Stimulated activated CD8-positive, alpha-beta memory T cell treated with anti-CD3 and anti-CD28 coated beads, Interleukin-7, amount 100 ng/mL, for 1 hour (primary cell): ENCODE results near the gene MSH5.

ENCODE experiments used
- DNase-seq, 2 donors: peaks; one replicate each; pipeline ENCODE4 v3.0.0-alpha.2; 2020; ENCODE audit warnings: low read depth in 2 of 2

The MSH5 gene

GRCh38 chr6:31729515-31729978, 10.3 kb upstream of the MSH5 start:
- DNase-seq = peak; percentile 52 to 70

- peak; percentile 42 to 44 for DNase-seq
Observed at GRCh38 chr6:31729979-31730630, 9.7 kb upstream of the MSH5 start.

GRCh38 chr6:31730631-31731086, 9.1 kb upstream of the MSH5 start:
- no peak for DNase-seq

- DNase-seq = no peak
Observed at GRCh38 chr6:31732029-31732428, 7.8 kb upstream of the MSH5 start.

GRCh38 chr6:31733734-31734133, 6.1 kb upstream of the MSH5 start:
- DNase-seq = no peak

- no peak for DNase-seq
Observed at GRCh38 chr6:31734247-31734820, 5.5 kb upstream of the MSH5 start.

- DNase-seq = peak in 1 of 2 donors; percentile 37
Observed at GRCh38 chr6:31734821-31735406, 4.9 kb upstream of the MSH5 start.

- peak; percentile 28 to 61 for DNase-seq
Observed at GRCh38 chr6:31736021-31736767, 3.6 kb upstream of the MSH5 start, which contains the start of gene CLIC1. Gene CLIC1 (minus strand): TSS chr6:31736530. CDS start chr6:31736300, 230 bp downstream.

GRCh38 chr6:31736768-31737314, 3.0 kb upstream of the MSH5 start:
- DNase-seq = no peak

- no peak for DNase-seq
Observed at GRCh38 chr6:31737315-31737990, 2.4 kb upstream of the MSH5 start.

- peak; percentile 39 to 45 for DNase-seq
Observed at GRCh38 chr6:31737991-31738979, 1.5 kb upstream of the MSH5 start.

- no peak for DNase-seq
Observed at GRCh38 chr6:31740397-31741223, 805 bp downstream of the MSH5 start.

GRCh38 chr6:31741815-31742214, 2.0 kb downstream of the MSH5 start:
- DNase-seq = no peak

- DNase-seq = no peak
Observed at GRCh38 chr6:31742894-31743293, 3.1 kb downstream of the MSH5 start.

GRCh38 chr6:31744422-31744821, 4.6 kb downstream of the MSH5 start:
- no peak for DNase-seq

- DNase-seq = no peak
Observed at GRCh38 chr6:31749301-31750036, 9.7 kb downstream of the MSH5 start.

GRCh38 chr6:31750411-31751022, 10.7 kb downstream of the MSH5 start:
- no peak for DNase-seq

GRCh38 chr6:31752739-31753319, 13.0 kb downstream of the MSH5 start:
- DNase-seq = no peak
